HG02840 (cell line): ENCODE data around the gene AMOTL2.

Experiments used
- ATAC-seq: cut with Tn5 transposase; IDR thresholded peaks from one replicate; pipeline ENCODE4 v1.9.1; 2021; ENCODE audit warnings: mild to moderate bottlenecking, moderate library complexity, moderate number of reproducible peaks; ENCODE audit not compliant: unreplicated experiment, low FRiP score

AMOTL2 gene

DNA sequence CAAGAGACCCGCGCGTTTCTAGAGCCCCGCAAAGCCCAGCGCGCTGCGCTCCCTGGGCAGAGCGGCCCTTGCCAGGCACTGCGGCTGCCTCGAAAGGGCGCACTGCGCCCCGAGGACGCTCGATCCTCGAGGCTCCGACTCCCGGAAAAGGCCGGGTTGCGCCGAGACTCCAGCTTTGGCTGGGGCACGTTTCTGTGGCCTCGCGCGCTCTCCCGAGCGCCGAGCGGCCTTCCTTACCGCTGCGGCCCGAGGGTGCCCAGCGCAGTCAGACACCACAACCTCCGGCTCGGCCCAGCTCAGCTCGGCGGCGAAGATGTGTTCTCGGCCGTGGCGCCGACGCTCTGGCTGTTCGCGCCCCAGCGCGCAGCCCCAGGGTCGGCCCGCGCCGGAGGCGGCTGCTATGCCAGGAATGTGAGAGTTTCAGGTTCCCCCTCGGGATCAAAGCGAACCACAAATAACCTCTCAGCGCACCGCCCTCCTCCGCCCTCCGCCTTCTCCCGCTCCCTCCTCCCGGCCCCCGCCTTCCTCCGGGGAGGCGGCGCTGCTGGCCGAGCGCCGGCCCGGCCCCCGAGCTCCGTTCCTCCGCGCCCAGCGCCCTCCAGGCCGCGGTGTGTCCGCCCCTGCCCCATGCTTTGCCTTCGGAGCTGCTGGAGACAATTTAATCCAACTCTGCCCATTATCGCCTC lies at the start of gene AMOTL2:
Gene AMOTL2 (minus strand): TSS at position 343 of the 686 bp plus-strand sequence. CDS start 3,014 bp downstream, outside the sequence.
- ATAC-seq: no peak

- ATAC-seq: no peak
Measured at GRCh38 chr3:134423153-134423552, 48.9 kb upstream of the AMOTL2 start.

GRCh38 chr3:134419960-134420321 lies 45.7 kb upstream of the AMOTL2 start:
- ATAC-seq: no peak

DNA sequence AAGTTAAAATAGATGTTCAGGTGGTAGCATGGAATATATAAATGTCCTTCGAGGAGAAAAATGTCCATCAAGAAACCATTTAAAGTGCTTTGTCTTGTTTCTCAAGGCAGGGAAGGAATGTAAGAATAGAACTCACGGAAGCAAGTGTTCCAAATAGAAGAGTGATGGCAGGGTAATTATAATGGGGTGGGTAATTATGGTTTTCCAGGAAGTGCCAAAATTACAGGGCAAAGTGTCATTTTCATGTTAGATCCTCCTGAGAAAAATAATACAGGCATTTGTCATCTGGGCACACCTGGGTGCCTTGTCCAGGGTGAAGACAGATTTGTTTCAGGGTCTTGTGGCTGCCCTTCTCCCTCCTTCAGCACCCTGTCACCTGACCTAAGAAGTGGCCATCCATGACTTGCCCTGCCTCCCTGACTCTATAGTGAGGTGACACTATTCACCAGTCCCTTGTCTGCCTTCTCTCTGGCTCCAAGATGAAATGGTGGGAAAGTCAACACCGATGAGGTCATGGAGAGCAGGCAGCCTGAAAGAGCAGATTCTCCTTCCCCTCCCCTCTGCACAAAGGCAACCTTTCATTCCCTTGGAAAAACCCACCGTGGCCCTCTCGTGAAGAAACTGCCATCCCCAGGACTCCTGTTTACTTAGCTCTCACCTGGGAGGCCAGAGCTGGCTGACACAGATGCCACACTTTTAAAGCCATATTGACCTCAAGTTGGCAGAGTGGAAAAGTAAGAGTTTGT lies 45.1 kb upstream of the AMOTL2 start:
- ATAC-seq: no peak

DNA sequence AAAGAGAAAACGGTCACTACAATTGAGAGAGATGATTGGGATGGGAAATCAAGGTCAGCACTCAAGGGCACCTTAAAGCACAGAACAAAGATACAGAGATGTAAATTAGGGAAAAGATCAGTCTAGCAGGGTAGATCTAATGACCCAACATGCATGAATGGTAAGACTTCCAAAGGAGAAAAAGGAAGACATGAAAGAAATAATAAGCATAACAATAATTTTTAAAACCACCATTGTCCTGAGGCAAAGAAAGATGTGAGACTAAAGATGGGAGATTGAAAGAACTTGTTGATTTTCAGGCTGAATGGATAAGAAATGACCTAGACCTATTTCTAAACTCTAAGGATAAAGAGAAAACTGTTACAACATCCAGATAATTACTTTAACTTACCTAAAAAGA lies 34.8 kb upstream of the AMOTL2 start:
- no peak for ATAC-seq

- no peak for ATAC-seq
Measured at GRCh38 chr3:134407239-134407625, 33.0 kb upstream of the AMOTL2 start.

DNA sequence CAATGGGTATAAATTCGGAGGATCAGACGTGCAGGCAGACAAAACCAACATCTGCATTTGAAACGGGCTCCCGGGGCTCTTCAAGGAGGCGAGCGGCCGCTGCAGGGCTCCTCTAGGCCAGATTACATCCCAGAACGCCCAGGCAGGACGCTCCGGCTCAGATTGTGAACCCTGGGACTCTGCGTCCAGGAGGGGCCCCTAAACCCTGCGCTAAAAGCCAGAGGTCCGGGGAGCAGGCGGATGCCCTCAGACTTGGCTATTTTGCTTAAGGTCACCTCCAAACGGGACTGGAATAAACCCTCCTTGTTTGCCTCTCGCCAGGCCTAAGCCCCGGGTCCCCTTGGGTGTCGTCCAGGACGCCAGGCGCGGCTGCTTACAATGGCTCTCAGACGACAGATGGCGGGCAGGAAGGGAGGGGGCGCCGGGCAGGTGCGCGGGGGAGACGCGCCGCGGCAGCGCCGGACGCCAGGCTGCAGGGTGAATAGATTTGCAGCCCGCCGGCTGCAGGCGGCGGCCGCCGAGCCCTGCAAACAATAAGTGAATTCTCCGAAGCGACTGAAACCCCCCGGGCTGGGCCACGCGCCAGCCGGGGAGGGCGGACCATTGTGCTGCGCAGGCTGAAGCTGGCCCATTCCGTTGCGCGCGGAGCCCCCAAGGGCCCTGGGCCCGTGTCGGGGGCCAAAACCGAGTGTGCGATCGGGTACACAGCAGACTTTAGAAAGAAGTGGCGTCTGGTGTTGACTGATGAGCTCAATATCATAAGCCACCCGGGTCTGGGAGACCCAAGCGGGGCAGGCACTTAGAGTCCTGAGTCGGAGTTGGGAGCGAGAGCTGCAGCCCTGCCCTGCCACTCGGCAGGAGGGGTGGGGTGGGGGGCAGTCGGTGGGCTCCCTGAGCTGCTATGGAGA lies 32.3 kb upstream of the AMOTL2 start:
- no peak for ATAC-seq

- no peak for ATAC-seq
Measured at GRCh38 chr3:134404366-134404885, 30.2 kb upstream of the AMOTL2 start.

DNA sequence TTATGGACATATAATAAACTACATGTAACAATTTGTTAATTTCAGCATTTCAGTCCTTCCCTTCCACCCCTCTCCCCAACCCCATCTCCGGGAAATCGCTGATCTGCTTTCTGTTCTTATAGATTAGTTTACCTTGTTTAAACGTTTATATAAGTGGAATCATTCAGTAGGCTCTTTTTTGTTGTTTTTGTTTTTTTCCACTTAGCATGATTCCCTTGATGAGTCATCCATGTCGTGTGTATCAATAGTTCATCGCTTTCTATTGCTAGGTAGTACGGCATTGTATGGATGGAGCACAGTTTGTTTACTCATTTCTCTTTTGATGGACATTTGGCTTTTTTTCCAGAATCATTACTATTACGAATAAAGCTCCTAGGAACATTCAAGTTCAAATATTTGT lies 23.5 kb upstream of the AMOTL2 start:
- ATAC-seq: no peak

DNA sequence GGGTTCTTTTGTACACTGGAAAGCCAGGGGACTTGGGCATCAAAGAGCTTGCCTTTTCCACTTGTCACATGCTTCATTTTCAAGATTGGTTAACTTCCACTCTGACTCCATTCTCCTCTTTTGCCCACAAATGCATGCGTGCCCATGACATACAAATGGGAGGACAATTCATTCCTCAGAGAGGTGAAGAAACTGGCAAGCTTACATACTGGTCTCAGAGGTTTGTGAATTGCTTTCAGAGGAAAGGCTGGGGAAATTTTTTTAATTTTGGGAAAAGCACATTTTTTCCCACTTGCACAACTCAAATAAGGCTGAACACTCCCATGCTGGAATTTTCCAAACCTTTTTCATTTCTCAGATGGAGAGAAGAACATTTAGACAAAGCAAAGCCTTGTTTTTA lies 20.9 kb upstream of the AMOTL2 start:
- no peak for ATAC-seq

- no peak for ATAC-seq
Measured at GRCh38 chr3:134394380-134394779, 20.1 kb upstream of the AMOTL2 start.

DNA sequence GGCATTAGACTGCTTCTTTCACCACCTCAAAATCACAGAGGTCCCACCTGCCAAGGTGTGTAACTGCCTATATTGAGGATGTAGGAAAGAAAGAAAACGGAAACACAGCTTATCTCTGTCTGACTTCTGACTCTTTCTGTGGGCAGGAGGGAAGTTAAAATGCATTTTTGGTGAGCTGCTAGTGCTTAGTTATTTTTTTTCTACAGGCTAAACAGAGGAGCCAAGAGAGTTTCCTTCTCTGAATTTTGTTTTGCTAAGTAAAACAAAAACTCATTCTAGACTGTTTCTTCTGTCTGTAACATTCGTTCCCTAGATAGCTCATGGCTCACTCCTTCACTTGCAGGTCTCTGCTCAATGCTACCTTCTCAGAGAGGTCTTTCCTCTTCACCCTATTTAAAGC lies 18.8 kb upstream of the AMOTL2 start:
- no peak for ATAC-seq

DNA sequence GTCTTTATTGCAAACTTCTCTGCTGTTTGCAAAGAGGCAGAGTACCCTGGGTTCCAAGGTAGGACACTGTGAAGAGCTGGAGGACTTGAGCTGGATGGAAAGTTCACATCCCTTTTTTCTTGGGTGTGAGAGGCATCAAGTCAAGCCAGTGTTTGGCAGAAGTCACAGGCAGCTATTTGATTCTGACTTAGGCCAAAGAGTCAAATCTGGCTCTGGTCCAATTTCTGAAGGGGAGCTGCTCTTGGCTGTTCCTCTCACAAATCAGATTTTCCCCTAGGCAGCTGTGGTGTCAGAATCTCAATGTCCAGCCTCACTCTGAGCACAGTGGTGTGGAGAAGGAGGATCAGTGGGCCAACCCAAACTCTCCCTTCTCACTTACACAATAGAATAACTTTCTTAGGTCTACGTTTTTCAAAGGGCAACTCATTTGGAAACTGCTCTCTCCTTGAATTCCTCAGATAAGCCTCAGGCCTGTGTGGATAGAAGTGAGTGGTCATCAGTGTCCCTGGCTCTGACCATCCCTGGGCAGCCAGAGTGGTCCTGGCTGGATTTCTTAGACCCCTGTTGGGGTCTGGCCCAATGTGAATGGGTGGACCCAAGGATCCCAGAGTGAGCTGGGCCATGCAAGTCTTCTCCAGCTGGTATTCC lies 18.2 kb upstream of the AMOTL2 start:
- ATAC-seq: no peak

DNA sequence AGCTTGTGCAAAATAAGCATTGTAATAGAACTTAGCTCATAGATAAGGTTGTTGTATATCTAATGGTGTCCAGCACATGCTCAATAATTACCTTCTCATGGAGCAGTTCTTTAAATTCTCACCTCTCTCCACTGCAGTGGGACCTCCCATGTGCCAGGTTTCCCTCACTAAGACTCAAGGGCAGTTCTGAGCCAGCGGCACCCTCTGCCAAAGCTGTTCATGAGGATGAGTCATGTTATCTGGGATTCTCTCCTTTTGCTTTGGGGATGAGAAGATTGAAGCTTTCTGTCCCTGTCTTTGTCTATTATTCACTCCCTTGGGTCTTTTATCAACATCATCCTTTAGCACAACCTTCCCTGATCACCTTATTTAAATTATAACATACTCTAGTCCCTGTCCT lies 15.6 kb upstream of the AMOTL2 start:
- ATAC-seq: no peak

DNA sequence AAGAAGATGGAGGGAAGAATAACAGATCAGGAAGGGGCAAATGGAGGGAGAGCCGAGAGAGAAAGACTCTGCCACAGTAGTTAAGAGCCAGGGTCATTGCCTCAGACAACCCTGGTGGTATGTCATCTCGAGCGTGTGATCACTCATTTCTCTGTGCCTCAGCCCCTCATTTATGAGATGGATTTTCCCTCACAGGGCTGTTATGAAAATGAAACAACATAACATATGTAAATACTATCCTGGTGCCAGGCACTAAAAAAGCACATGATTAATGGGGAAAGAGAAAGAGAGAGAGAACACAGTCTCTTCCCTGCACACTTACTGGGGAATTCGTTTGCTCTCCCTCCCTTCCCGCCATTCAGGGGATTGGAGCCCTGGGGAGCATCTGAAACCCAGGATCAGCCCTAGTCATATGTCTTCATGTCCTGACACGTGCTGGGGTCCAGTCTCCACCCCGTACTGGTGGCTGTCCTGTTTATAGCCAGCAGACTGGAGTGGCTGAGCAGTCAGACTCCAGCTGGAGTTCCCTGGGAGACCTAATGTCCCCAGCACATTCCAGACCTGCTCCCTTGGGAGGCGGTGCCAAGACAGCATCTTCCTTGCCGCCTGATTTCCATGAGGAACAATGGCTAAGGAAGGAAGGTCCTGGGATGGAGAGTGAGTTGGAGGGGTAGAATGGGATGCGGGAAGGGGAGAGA lies 14.7 kb upstream of the AMOTL2 start:
- no peak for ATAC-seq

GRCh38 chr3:134388292-134388691 lies 14.0 kb upstream of the AMOTL2 start:
- no peak for ATAC-seq

DNA sequence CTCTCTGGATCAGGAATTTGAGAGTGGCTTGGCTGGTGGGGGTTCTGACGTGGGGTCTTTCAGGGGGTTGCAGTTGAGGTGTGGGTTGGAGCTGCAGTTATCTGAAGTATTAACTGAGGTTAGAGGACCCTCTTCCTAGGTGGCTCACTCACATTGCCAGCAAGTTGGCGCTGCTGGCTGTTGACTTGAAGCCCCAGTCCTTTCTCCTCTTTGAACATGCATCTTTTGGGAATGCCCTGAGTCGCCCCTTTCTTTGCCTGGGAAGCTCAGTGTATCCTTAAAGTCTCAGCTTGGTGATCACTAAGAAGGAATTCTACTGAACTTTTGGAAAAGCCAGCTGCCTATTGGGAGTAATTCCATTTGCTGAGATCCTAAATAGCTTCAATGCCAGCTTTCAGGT lies 13.0 kb upstream of the AMOTL2 start:
- ATAC-seq: no peak

GRCh38 chr3:134384963-134385362 lies 10.7 kb upstream of the AMOTL2 start:
- ATAC-seq: no peak

DNA sequence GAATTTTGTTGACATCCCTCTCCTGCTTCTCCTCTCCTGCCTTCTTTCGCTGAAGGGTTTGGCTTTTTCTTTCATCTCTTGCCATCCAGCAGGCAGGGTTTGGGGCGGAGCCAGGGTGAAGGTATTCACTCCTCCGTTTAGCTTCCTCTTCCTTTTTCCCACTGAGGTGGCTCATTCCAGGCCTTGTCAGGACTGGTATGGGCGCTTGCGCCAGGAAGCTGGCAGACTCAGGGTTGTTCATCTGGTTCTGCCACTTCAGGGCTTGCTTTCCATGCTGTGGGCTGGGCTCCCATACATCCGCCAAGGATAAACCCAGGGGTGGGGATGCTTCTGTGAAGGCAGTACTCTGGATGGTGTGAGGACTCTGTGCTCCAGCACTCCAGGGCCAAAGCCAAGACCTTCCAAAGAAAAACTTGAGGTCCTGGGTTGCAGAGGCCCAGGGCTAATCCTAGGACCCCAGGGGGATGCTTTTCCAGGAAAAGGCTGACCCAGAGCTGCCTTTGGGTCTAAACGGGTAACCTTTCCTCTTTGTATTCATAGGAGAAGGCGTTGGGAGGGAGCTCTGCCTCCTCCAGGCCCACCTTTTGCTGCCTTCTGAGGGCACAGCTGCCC lies 7.7 kb upstream of the AMOTL2 start:
- no peak for ATAC-seq
